ENCODE measurements around the gene APOM. TPM values are rescaled to one million over a fixed set of nuclear protein-coding genes. Genes with fewer than 3 reads are reported as not detected.

APOM gene
- total RNA-seq, 1 donor = 3.8 TPM

GRCh38 chr6:31676322-31676903 lies 20.7 kb downstream of the APOM start:
- DNase-seq (ENCODE audit: low read depth in 2 of 3, low spot score in 2 of 3) = no peak

GRCh38 chr6:31676904-31677303 lies 21.2 kb downstream of the APOM start:
- DNase-seq (ENCODE audit: low read depth in 2 of 3, low spot score in 2 of 3) = no peak

GRCh38 chr6:31677955-31678354 lies 22.3 kb downstream of the APOM start:
- DNase-seq (ENCODE audit: low read depth in 2 of 3, low spot score in 2 of 3) = no peak

- DNase-seq (ENCODE audit: low read depth in 2 of 3, low spot score in 2 of 3) = peak; percentile 41 to 69 (median 62)
These were observed 24.8 kb downstream of the APOM start, which contains the start of gene LY6G5C for GRCh38 chr6:31680226-31681134. Gene LY6G5C (minus strand): TSS chr6:31681067. CDS start chr6:31680373, 694 bp downstream.

DNA sequence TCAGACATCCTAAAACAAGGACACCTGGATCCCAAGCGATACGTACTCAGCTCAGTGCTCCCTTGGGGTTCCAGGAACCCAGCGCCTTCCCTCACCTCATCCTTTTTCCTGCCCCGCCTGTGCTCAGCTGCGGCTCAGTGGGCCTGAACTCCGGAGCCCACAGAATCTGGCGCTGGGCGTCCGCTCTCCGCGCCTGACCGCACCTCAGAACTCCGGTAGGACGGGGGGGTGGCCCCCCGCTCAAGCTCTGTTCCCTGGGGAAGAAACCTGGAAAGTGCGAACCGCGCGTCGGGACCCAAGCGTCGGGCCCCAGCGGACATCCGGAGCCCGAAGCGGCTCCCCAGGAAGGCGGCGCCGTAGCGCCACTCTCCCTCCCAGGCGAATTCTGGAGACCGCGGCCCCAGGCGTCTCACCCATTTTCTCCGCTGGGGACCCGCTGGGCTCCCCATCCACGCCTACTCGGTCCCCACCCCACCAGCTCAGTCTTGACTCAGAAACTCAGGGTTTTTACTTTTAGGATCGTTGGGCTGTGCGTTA lies 25.5 kb downstream of the APOM start:
- peak; percentile 33 to 65 (median 44) for DNase-seq (ENCODE audit: low read depth in 2 of 3, low spot score in 2 of 3)

DNA sequence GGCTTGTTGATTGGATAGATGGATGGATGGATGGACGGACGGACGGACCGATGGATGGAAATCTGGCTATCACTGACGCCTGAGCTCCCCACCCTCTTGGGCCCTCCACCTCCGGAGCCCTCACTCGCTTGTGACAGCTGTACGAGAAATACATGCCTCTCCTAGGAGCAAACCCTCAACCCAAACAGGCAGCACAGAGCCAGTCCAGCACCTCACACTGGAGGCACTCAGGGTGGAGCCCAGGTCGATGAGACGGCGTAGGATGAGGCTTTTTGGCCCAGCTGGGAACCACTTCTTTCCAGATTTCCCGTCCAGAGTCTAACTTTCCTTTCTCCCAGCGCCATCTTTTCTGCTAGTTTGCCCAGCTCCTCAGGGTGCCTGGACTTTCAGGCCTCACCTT lies 27.9 kb downstream of the APOM start:
- no peak for DNase-seq (ENCODE audit: low read depth in 2 of 3, low spot score in 2 of 3)

DNA sequence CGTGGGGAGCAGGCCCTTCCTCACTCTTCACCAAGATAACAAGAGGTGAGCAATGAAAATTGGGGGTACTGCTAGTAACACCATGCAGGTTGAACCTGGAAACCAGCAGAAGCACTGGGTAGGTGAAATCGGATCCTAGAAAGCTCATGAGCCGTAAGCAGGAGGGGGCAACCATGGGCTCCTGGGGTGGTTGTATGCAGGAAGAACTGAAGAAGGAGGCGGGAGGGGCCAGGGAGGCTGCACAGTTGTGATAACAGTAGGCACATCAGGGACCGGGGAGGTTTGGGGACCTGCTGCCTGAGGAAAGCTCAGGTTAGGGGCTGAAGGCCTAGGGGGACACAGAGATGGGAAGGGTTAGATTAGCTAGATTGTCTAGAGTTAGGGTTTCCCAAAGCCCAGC lies 30.8 kb downstream of the APOM start:
- no peak for DNase-seq (ENCODE audit: low read depth in 2 of 3, low spot score in 2 of 3)

- no peak for DNase-seq (ENCODE audit: low read depth in 2 of 3, low spot score in 2 of 3)
These were observed 31.6 kb downstream of the APOM start for GRCh38 chr6:31687321-31687720.

- DNase-seq (ENCODE audit: low read depth in 2 of 3, low spot score in 2 of 3) = no peak
These were observed 32.4 kb downstream of the APOM start for GRCh38 chr6:31687860-31688693.

GRCh38 chr6:31689249-31690110 lies 33.8 kb downstream of the APOM start:
- peak in 1 of 3 donors; percentile 33 for DNase-seq (ENCODE audit: low read depth in 2 of 3, low spot score in 2 of 3)

GRCh38 chr6:31690231-31691077 lies 34.8 kb downstream of the APOM start:
- DNase-seq (ENCODE audit: low read depth in 2 of 3, low spot score in 2 of 3) = no peak

GRCh38 chr6:31691078-31691463 lies 35.4 kb downstream of the APOM start:
- DNase-seq (ENCODE audit: low read depth in 2 of 3, low spot score in 2 of 3) = no peak

GRCh38 chr6:31691564-31692108 lies 35.9 kb downstream of the APOM start:
- DNase-seq (ENCODE audit: low read depth in 2 of 3, low spot score in 2 of 3) = no peak

- DNase-seq (ENCODE audit: low read depth in 2 of 3, low spot score in 2 of 3) = no peak
These were observed 36.7 kb downstream of the APOM start for GRCh38 chr6:31692353-31692752.

- no peak for DNase-seq (ENCODE audit: low read depth in 2 of 3, low spot score in 2 of 3)
These were observed 37.2 kb downstream of the APOM start for GRCh38 chr6:31692886-31693285.

DNA sequence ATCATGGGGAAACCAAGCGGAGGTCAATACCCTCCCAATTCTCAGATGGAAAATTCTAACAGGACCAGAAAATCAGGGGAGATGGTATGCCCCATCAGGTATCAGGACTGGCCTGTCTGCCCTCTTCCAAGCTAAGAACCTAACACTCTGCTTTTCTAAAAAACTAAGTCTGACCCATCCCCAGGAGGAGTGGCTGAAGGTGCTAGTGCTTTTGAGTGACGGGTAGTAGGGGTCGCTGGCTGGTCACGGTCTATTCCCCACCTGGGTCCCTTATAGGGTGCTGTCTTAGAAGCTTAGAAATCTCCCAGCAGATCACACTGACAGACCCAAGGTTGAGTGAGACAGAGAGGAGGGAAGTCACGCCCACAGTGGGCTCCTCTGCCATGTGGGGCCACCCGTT lies 37.8 kb downstream of the APOM start:
- no peak for DNase-seq (ENCODE audit: low read depth in 2 of 3, low spot score in 2 of 3)

DNA sequence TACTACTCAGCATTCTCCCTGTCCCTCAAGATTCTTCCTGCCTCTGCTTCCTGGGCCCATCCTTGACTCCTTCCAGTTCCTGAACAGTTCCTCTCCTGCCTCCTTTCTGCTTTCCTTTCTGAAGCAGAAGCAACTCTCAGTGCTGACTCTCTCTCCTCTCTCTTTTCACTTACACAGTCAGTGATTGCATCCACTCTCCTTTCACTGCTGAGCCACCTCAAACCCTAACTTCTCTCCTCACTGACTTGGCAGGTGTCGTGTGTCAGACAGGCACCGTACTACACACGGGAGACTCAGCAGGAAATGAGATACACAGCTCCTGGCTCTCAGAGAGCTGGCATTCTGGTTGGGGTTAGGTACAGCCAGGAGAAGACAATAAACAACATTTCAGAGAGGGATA lies 41.9 kb downstream of the APOM start:
- no peak for DNase-seq (ENCODE audit: low read depth in 2 of 3, low spot score in 2 of 3)

- no peak for DNase-seq (ENCODE audit: low read depth in 2 of 3, low spot score in 2 of 3)
These were observed 45.2 kb downstream of the APOM start for GRCh38 chr6:31700740-31701401.
